HepG2 (cell line): ENCODE results near the gene SAA1. TPM values are rescaled to one million over a fixed set of nuclear protein-coding genes. Genes with fewer than 3 reads are reported as not detected.
A peak's percentile ranks its signal among the peaks of the same experiment; 100 is the strongest.

Experiments used
- AGO2 ChIP-seq: fragments of 200-400 bp; formaldehyde crosslinking; optimal IDR thresholded peaks from 2 replicates; pipeline ENCODE3; 2017; ENCODE audit warnings: mild to moderate bottlenecking, low read depth, low read length, moderate library complexity
- ERF ChIP-seq: IDR thresholded peaks from 2 replicates; pipeline ENCODE4 v1.6.1; 2018; ENCODE audit warnings: missing biosample characterization, missing genetic modification reagents
- ESRRA ChIP-seq: sonication (generic); formaldehyde crosslinking; IDR thresholded peaks from 2 replicates; pipeline ENCODE4 v1.5.1; 2020; ENCODE audit warnings: mild to moderate bottlenecking, low read depth, missing genetic modification reagents
- FOXA3 ChIP-seq: IDR thresholded peaks from 2 replicates; pipeline ENCODE4 v1.6.1; 2016; ENCODE audit warnings: missing genetic modification reagents, missing compliant biosample characterization
- HDAC1 ChIP-seq: sonication (generic); formaldehyde crosslinking; IDR thresholded peaks from 2 replicates; pipeline ENCODE4 v1.5.1; 2020; ENCODE audit warnings: mild to moderate bottlenecking, missing genetic modification reagents
- HMG20A ChIP-seq: IDR thresholded peaks from 2 replicates; pipeline ENCODE4 v1.6.1; 2016; ENCODE audit warnings: borderline replicate concordance
- LCORL ChIP-seq, 2 experiments: fragments of 450-650 bp in 1 of 2; sonication (generic) in 1 of 2; formaldehyde crosslinking in 1 of 2; IDR thresholded peaks; 2 replicates each; pipeline versions ENCODE4 v1.5.0 to v1.6.1; 2017 to 2020; ENCODE audit warnings: antibody characterized with exemption in 1 of 2, missing genetic modification reagents in 1 of 2
- MAFK ChIP-seq, 2 experiments: IDR thresholded peaks in 1 of 2; conservative IDR thresholded peaks in 1 of 2; 2 replicates each; pipeline ENCODE4 v1.6.1; 2011; ENCODE audit warnings: improper control_type of control experiment in 2 of 2, low read length in 2 of 2
- NFE2 ChIP-seq: sonication (generic); formaldehyde crosslinking; IDR thresholded peaks from 2 replicates; pipeline ENCODE4 v1.4.0; 2020; ENCODE audit warnings: missing genetic modification reagents
- ONECUT2 ChIP-seq: sonication (generic); formaldehyde crosslinking; IDR thresholded peaks from 2 replicates; pipeline ENCODE4 v1.4.0; 2020; ENCODE audit warnings: missing genetic modification reagents
- THAP11 ChIP-seq: IDR thresholded peaks from 2 replicates; pipeline ENCODE4 v1.6.1; 2016; ENCODE audit warnings: missing biosample characterization, missing genetic modification reagents
- TP53 ChIP-seq: sonication (generic); formaldehyde crosslinking; conservative IDR thresholded peaks from 2 replicates; pipeline ENCODE4 v1.4.0; 2020; ENCODE audit warnings: missing genetic modification reagents
- YEATS4 ChIP-seq: sonication (generic); formaldehyde crosslinking; IDR thresholded peaks from 2 replicates; pipeline ENCODE4 v1.4.0; 2020; ENCODE audit warnings: missing genetic modification reagents, borderline replicate concordance
- ZFP1 ChIP-seq: IDR thresholded peaks from 2 replicates; pipeline ENCODE4 v1.6.1; 2016
- ZNF121 ChIP-seq: sonication (generic); formaldehyde crosslinking; IDR thresholded peaks from 2 replicates; pipeline ENCODE4 v1.5.0; 2020; ENCODE audit warnings: mild to moderate bottlenecking, missing genetic modification reagents
- ZNF136 ChIP-seq: sonication (generic); formaldehyde crosslinking; IDR thresholded peaks from 2 replicates; pipeline ENCODE4 v1.8.1; 2022; ENCODE audit warnings: low read depth, mild to moderate bottlenecking, moderate library complexity, missing genetic modification reagents
- ZNF282 ChIP-seq: fragments of 450-650 bp; IDR thresholded peaks from 2 replicates; pipeline ENCODE4 v1.6.1; 2018; ENCODE audit not compliant: partially characterized antibody
- polyA plus RNA-seq, 8 experiments: library from polyadenylated mRNA; depleted of rRNA in 3 of 8; stranded (reverse) in 7 of 8; unstranded in 1 of 8; fragments of >200 nt; fragmentation: Illumina TruSeq in 4 of 8; extraction: Trizol in 4 of 8; gene quantifications; 2 replicates each; pipeline versions ENCODE4 v1.2.1 to v1.2.3, GENCODE V29; 2011 to 2016; ENCODE audit warnings: low read depth in 4 of 8, missing spikeins in 1 of 8, mixed read lengths in 1 of 8; ENCODE audit not compliant: insufficient read depth in 1 of 8
- total RNA-seq, 5 experiments: library from RNA; depleted of rRNA; stranded (reverse); fragments of >200 nt; fragmentation: Illumina TruSeq; extraction: Trizol; gene quantifications; 2 replicates each; pipeline ENCODE4 v1.2.3, GENCODE V29; 2016; ENCODE audit warnings: low read depth in 1 of 5
- TF ChIP-seq, protein P1 (sequence below): IDR thresholded peaks from 2 replicates; pipeline ENCODE4 v1.6.1; 2018; ENCODE audit warnings: missing genetic modification reagents, mild to moderate bottlenecking, missing compliant biosample characterization
- TF ChIP-seq, protein P2 (sequence below): sonication (generic); formaldehyde crosslinking; IDR thresholded peaks from 2 replicates; pipeline ENCODE4 v1.5.1; 2020; ENCODE audit warnings: mild to moderate bottlenecking, missing genetic modification reagents
- TF ChIP-seq, protein P3 (sequence below): IDR thresholded peaks from 2 replicates; pipeline ENCODE4 v1.6.1; 2016
- TF ChIP-seq, protein P4 (sequence below): sonication (generic); formaldehyde crosslinking; IDR thresholded peaks from 2 replicates; pipeline ENCODE4 v1.5.1; 2020; ENCODE audit warnings: missing genetic modification reagents, mild to moderate bottlenecking, borderline replicate concordance
- TF ChIP-seq, protein P5 (sequence below): sonication (generic); formaldehyde crosslinking; conservative IDR thresholded peaks from 2 replicates; pipeline ENCODE4 v1.4.0; 2020; ENCODE audit warnings: missing genetic modification reagents

The SAA1 gene
- total and polyA plus RNA-seq, 2 of the 13 experiments (the other 11 are each of a cell fraction or from before 2014, with no cell fraction given): not detected

DNA sequence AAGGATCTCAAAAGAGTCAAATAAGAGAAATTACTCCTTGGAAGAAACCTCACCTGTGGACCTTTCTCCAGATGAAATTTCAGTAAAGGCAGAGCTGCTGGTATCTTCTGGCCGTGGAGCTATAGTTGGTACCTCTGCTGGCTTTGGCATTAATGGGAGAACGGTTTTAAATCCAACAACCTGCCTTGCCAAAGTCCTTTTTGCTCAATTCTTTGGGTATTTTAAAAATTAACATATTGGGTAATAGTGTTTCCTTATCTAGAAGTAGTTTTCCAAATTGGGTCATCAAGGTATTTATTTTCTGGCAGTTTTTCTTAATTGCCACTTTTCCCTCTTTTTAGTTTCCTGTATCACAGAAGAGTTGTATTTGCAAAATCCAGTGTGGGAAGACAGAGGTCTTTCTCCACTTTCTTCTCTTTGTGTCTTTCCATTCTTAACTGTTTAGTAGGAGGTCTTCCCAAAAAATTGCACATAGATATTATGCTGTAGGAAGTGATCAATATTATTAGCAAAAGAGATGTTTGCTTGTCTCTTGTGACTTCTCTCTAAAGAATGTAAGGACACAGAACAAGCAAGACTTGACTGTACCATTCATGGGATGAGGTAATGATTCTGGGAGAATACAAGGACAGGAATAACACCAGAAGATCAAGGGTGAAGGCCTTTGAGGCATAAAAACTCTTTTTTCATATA, 29.3 kb upstream of the SAA1 start, which contains the start of gene SAA4 (continued):
- TF ChIP-seq, protein P1, sequence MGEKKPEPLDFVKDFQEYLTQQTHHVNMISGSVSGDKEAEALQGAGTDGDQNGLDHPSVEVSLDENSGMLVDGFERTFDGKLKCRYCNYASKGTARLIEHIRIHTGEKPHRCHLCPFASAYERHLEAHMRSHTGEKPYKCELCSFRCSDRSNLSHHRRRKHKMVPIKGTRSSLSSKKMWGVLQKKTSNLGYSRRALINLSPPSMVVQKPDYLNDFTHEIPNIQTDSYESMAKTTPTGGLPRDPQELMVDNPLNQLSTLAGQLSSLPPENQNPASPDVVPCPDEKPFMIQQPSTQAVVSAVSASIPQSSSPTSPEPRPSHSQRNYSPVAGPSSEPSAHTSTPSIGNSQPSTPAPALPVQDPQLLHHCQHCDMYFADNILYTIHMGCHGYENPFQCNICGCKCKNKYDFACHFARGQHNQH: no peak
- TF ChIP-seq MAFK (conservative IDR thresholded peaks at IDR 0.05 in 1 of 2, IDR thresholded peaks at IDR 0.05 in 1 of 2; ENCODE audit: low read length in 2 of 2): no peak
- TF ChIP-seq NFE2: no peak
- peak; percentile 24; the same call in 1 of the 2 replicates for TF ChIP-seq THAP11 (CRISPR knock-in tag)
- TF ChIP-seq ERF (CRISPR knock-in tag): peak; percentile 34; the same call in 1 of the 2 replicates
- TF ChIP-seq, protein P2, sequence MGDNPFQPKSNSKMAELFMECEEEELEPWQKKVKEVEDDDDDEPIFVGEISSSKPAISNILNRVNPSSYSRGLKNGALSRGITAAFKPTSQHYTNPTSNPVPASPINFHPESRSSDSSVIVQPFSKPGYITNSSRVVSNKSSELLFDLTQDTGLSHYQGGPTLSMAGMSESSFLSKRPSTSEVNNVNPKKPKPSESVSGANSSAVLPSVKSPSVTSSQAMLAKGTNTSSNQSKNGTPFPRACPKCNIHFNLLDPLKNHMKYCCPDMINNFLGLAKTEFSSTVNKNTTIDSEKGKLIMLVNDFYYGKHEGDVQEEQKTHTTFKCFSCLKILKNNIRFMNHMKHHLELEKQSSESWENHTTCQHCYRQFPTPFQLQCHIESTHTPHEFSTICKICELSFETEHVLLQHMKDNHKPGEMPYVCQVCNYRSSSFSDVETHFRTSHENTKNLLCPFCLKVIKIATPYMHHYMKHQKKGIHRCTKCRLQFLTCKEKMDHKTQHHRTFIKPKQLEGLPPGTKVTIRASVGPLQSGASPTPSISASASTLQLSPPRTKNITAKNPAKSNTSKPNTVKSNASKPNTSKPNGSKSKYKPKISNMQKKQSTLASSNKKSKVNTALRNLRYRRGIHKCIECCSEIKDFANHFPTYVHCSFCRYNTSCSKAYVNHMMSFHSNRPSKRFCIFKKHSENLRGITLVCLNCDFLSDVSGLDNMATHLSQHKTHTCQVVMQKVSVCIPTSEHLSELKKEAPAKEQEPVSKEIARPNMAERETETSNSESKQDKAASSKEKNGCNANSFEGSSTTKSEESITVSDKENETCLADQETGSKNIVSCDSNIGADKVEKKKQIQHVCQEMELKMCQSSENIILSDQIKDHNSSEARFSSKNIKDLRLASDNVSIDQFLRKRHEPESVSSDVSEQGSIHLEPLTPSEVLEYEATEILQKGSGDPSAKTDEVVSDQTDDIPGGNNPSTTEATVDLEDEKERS (CRISPR knock-in tag): no peak
- TF ChIP-seq HMG20A (CRISPR knock-in tag): peak; percentile 67; the same call in 1 of the 2 replicates
- TF ChIP-seq YEATS4: 0 out of 2 replicates have a peak, but pooled peaks have one; percentile 36
- TF ChIP-seq, protein P3, sequence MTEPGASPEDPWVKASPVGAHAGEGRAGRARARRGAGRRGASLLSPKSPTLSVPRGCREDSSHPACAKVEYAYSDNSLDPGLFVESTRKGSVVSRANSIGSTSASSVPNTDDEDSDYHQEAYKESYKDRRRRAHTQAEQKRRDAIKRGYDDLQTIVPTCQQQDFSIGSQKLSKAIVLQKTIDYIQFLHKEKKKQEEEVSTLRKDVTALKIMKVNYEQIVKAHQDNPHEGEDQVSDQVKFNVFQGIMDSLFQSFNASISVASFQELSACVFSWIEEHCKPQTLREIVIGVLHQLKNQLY (CRISPR knock-in tag): 0 out of 2 replicates have a peak, but pooled peaks have one; percentile 30
- TF ChIP-seq, protein P4, sequence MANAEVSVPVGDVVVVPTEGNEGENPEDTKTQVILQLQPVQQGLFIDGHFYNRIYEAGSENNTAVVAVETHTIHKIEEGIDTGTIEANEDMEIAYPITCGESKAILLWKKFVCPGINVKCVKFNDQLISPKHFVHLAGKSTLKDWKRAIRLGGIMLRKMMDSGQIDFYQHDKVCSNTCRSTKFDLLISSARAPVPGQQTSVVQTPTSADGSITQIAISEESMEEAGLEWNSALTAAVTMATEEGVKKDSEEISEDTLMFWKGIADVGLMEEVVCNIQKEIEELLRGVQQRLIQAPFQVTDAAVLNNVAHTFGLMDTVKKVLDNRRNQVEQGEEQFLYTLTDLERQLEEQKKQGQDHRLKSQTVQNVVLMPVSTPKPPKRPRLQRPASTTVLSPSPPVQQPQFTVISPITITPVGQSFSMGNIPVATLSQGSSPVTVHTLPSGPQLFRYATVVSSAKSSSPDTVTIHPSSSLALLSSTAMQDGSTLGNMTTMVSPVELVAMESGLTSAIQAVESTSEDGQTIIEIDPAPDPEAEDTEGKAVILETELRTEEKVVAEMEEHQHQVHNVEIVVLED (CRISPR knock-in tag): peak; percentile 14; the same call in 1 of the 2 replicates
- TF ChIP-seq ZNF121 (CRISPR knock-in tag): no peak
- TF ChIP-seq ZFP1 (CRISPR knock-in tag): 0 out of 2 replicates have a peak, but pooled peaks have one; percentile 21
- TF ChIP-seq HDAC1 (CRISPR knock-in tag): peak; percentile 39; the same call in 1 of the 2 replicates
- TF ChIP-seq, protein P5, sequence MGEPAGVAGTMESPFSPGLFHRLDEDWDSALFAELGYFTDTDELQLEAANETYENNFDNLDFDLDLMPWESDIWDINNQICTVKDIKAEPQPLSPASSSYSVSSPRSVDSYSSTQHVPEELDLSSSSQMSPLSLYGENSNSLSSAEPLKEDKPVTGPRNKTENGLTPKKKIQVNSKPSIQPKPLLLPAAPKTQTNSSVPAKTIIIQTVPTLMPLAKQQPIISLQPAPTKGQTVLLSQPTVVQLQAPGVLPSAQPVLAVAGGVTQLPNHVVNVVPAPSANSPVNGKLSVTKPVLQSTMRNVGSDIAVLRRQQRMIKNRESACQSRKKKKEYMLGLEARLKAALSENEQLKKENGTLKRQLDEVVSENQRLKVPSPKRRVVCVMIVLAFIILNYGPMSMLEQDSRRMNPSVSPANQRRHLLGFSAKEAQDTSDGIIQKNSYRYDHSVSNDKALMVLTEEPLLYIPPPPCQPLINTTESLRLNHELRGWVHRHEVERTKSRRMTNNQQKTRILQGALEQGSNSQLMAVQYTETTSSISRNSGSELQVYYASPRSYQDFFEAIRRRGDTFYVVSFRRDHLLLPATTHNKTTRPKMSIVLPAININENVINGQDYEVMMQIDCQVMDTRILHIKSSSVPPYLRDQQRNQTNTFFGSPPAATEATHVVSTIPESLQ: no peak
- peak; percentile 91 for TF ChIP-seq ONECUT2 (CRISPR knock-in tag)
- TF ChIP-seq LCORL (IDR thresholded peaks at IDR 0.05): peak; percentile 80
- peak; percentile 45; the same call in 1 of the 2 replicates for TF ChIP-seq LCORL (CRISPR knock-in tag; IDR thresholded peaks at IDR 0.05)
- TF ChIP-seq ZNF282: no peak
- peak; percentile 78 for TF ChIP-seq FOXA3 (CRISPR knock-in tag)
- no peak for TF ChIP-seq AGO2
- no peak for TF ChIP-seq ESRRA
- TF ChIP-seq TP53 (CRISPR knock-in tag): no peak
- no peak for TF ChIP-seq ZNF136 (CRISPR knock-in tag)
